ENCODE data around the gene ADAP2.
"Not testable (repeated sequence)": the region's sequence is repeated elsewhere in the genome, so short reads cannot be mapped to it uniquely, and the experiment has no call there.

ADAP2 gene

DNA sequence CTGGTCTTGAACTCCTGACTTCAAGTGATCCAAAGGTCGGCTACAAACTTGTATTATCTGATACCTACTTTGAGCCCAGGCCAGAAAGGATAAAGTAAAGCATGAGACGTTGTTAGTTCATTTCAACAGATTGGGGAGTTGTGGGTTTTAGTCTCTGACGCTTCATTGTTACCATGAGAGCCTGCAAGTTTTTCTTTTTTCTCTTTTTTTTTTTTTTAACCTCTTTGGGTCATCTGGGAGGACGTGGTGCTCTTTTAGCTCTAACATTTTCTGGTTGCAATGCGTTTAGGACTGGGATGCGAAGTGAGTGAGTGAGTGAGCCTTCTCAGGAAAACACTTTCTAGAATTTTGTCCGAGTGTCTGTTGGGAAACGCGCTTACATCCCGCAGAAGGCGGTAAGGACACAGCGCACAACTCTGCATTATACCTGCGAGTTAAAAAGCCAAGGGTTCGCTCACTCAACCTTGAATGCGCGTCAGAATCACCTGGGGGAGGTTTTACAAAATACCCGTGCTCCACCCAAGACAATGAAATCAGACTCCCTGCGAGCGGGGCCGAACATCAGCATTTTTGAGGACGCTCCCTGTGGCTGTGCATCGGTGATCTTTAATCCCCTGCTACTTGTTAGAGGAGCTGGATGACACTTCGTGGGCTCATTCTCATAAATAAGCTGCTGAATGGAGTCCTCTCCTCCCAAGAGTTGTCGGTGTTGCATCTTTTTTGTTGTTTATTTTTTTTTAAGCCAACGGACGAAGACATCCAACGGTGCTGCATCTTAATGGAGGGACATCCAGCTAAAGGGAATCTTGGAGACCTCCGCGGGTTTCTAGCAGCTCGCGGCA is 48.5 kb downstream of the ADAP2 start:
- TF ChIP-seq, protein P1, sequence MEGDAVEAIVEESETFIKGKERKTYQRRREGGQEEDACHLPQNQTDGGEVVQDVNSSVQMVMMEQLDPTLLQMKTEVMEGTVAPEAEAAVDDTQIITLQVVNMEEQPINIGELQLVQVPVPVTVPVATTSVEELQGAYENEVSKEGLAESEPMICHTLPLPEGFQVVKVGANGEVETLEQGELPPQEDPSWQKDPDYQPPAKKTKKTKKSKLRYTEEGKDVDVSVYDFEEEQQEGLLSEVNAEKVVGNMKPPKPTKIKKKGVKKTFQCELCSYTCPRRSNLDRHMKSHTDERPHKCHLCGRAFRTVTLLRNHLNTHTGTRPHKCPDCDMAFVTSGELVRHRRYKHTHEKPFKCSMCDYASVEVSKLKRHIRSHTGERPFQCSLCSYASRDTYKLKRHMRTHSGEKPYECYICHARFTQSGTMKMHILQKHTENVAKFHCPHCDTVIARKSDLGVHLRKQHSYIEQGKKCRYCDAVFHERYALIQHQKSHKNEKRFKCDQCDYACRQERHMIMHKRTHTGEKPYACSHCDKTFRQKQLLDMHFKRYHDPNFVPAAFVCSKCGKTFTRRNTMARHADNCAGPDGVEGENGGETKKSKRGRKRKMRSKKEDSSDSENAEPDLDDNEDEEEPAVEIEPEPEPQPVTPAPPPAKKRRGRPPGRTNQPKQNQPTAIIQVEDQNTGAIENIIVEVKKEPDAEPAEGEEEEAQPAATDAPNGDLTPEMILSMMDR (conservative IDR thresholded peaks at IDR 0.05), result peak; percentile 74
- H3K27ac ChIP-seq, result peak overlapping the region; percentile 98

DNA sequence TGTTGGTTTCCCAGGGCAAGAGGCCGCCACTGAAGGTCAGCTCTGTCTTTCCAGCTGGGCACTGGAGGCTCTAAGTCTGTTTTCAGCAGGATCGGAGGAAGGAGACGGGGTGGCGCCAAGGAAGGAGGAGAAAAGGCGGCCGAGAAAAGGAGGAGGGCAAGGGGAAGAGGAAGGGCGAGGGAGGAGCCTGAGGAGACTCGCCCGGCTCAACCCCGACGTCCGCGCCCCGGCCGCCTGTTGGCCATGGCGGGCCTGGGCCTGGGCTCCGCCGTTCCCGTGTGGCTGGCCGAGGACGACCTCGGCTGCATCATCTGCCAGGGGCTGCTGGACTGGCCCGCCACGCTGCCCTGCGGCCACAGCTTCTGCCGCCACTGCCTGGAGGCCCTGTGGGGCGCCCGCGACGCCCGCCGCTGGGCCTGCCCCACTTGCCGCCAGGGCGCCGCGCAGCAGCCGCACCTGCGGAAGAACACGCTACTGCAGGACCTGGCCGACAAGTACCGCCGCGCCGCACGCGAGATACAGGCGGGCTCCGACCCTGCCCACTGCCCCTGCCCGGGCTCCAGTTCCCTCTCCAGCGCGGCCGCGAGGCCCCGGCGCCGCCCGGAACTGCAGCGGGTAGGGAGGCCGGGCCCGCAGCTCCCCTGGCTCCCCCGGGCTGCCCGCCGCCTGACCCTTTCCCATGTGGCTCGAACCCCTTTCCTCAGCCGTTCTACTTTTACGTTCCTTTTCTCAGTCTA is 49.3 kb downstream of the ADAP2 start, which contains the start of gene RNF135:
RNF135 (plus strand) TSS at position 209 of the 737 bp plus-strand sequence; CDS start at position 244, 35 bp downstream.
- TF ChIP-seq, protein P1 (conservative IDR thresholded peaks at IDR 0.05), result peak; percentile 58
- peak within 1 kb of the TSS; percentile 98 for H3K27ac ChIP-seq

DNA sequence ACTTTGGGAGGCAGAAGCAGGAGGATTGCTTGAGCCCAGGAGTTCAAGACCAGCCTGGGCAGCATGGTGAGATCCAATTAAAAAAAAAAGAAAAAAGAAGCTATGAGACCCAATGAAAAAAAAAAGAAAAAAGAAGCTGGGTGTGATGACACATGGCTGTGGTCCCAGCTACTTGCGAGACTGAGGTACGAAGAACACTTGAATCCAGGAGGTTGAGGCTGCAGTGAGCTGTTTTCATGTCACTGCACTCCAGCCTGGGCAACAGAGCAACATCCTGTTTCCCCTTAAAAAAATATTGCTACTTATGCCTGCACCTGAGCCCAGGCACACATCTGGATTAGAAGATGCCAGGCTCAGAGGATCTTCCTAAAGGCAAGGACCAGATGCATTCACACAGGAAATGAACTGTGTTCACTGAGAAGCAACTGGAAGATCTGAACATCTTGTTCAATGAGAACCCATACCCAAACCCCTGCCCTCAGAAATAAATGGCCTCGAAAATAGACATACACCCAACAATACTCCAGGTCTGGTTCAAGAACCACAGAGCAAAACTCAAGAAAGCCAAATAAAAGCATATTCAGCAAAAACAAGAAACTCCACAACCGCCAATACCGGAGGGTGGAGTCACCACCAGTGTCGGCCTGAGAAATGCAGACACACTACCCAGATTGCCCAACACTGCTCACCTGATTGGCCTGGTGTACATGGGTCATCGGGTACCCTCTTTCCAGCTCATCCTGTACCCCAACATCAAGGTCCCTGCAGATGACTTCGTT is 53.5 kb downstream of the ADAP2 start:
- H3K27ac ChIP-seq, result no peak overlapping the region
- TF ChIP-seq, protein P1 (conservative IDR thresholded peaks at IDR 0.05), result no peak

DNA sequence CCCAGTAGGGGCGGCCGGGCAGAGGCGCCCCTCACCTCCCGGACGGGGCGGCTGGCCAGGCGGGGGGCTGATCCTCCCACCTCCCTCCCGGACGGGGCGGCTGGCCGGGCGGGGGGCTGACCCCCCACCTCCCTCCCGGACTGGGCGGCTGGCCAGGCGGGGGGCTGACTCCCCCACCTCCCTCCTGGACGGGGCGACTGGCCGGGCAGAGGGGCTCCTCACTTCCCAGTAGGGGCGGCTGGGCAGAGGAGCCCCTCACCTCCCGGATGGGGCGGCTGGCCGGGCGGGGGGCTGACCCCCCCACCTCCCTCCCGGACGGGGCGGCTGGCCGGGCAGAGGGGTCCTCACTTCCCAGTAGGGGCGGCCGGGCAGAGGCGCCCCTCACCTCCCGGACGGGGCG is 58.2 kb downstream of the ADAP2 start:
- H3K27ac ChIP-seq, result not testable (repeated sequence)

DNA sequence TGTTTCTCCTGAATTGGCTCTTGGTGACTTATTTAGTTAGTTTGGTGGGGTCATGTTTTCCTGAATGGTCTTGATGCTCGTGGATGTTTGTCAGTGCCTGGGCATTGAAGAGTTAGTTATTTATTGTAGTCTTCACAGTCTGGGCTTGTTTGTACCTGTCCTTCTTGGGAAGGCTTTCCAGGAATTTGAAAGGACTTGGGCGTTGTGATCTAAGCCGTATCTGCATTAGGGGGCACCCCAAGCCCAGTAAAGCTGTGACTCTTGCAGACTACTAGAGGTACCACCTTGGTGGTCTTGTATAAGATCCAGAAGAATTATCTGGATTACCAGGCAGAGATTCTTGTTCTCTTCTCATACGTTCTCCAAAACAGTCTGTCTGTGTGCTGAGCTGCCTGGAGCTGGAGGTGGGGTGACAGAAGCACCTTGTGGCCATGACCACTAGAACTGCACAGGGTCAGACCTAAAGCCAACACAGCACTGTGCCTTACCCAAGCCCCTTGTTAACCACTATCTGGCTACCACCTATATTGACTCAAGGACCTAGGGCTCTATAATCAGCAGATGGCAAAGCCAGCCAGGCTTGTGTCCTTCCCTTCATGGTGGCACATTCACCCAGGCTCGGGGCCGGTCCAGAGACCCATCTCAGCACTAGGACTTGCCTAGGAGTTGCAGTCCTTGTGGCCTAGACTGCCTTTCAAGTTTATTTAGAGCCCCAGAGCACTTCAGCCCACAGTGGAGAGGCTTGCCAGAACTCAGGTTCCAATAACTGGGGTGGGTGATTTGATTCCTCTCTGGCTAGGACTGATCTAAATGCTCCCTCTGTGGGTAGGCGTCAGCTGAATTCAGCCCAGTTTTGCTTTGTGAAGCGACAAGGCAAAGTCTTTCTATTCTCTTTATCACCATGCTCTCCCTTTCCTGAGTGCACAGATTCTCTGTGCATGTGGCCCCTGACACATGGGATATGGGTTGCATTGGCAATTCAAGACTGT is 60.1 kb downstream of the ADAP2 start:
- TF ChIP-seq, protein P1 (conservative IDR thresholded peaks at IDR 0.05), result no peak
- no peak overlapping the region for H3K27ac ChIP-seq

DNA sequence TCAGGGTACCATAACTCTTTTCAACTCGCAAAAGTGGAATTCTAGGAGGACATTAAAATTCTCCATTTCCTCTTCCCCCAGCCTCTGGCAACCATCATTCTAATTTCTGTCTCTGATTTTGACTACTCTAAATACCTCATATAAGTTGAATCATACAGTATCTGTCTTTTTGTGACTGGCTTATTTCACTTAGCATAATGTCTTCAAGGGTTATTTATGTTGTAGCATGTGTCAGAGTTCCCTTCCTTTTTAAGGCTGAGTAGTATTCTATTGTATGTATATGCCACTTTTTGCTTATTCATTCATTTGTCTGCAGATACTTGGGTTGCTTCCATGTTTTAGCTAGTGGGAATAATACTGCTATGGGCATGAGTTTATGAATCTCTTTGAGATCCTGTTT is 61.1 kb downstream of the ADAP2 start:
- H3K27ac ChIP-seq, result no peak overlapping the region
- TF ChIP-seq, protein P1 (conservative IDR thresholded peaks at IDR 0.05), result no peak

DNA sequence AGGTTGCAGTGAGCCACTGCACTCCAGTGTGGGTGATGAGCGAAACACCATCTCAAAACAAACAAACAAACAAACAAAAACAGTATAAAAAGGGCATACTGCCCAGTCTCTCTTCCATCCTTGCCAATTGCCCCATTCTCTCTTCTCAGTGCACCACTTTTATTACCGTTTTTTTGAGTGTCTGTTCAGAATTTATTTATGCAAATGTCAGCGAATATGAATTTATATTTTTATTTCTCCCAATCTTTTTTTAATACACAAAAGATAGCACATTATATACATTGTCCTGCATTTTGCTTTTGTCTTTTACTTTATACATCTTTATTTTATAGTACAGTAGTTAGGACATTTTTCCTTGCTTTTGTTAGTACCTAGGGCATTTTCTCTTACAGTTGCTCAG is 68.7 kb downstream of the ADAP2 start:
- TF ChIP-seq, protein P1 (conservative IDR thresholded peaks at IDR 0.05), result no peak
- H3K27ac ChIP-seq, result no peak overlapping the region
